Embryonic facial prominence (tissue), 1 donor: ENCODE measurements around the gene IMMP2L.
"Not testable (repeated sequence)": the region's sequence is repeated elsewhere in the genome, so short reads cannot be mapped to it uniquely, and the experiment has no call there.

ENCODE experiments used
- DNase-seq: peaks from one replicate; pipeline ENCODE4 v3.0.0-alpha.2; 2016; ENCODE audit errors: extremely low spot score

The IMMP2L gene

GRCh38 chr7:111561904-111562732 lies at the start of gene IMMP2L:
IMMP2L (minus strand) TSS chr7:111562492.
- peak; percentile 47 for DNase-seq

GRCh38 chr7:111609483-111610254 lies 47.4 kb upstream of the IMMP2L start:
- not testable (repeated sequence) for DNase-seq

- no peak for DNase-seq
These were observed 45.3 kb upstream of the IMMP2L start for GRCh38 chr7:111607621-111608020.

GRCh38 chr7:111605246-111605645 lies 43.0 kb upstream of the IMMP2L start:
- no peak for DNase-seq

GRCh38 chr7:111600091-111600490 lies 37.8 kb upstream of the IMMP2L start:
- no peak for DNase-seq

GRCh38 chr7:111595780-111596179 lies 33.5 kb upstream of the IMMP2L start:
- DNase-seq = no peak

- no peak for DNase-seq
These were observed 32.3 kb upstream of the IMMP2L start for GRCh38 chr7:111594602-111595001.

GRCh38 chr7:111593343-111593742 lies 31.1 kb upstream of the IMMP2L start:
- DNase-seq = no peak

GRCh38 chr7:111588065-111588433 lies 25.8 kb upstream of the IMMP2L start:
- DNase-seq = no peak

- no peak for DNase-seq
These were observed 25.2 kb upstream of the IMMP2L start for GRCh38 chr7:111587410-111588064.

- no peak for DNase-seq
These were observed 24.6 kb upstream of the IMMP2L start for GRCh38 chr7:111586711-111587409.

- not testable (repeated sequence) for DNase-seq
These were observed 19.6 kb upstream of the IMMP2L start for GRCh38 chr7:111581784-111582488.

- DNase-seq = not testable (repeated sequence)
These were observed 18.9 kb upstream of the IMMP2L start for GRCh38 chr7:111581207-111581606.

- no peak for DNase-seq
These were observed 16.5 kb upstream of the IMMP2L start for GRCh38 chr7:111578754-111579153.

- no peak for DNase-seq
These were observed 9.4 kb upstream of the IMMP2L start for GRCh38 chr7:111571720-111572119.

GRCh38 chr7:111568870-111569462 lies 6.7 kb upstream of the IMMP2L start:
- no peak for DNase-seq

GRCh38 chr7:111568419-111568818 lies 6.1 kb upstream of the IMMP2L start:
- DNase-seq = no peak

- DNase-seq = no peak
These were observed 1.8 kb upstream of the IMMP2L start for GRCh38 chr7:111564078-111564477.

- DNase-seq = no peak
These were observed 713 bp downstream of the IMMP2L start for GRCh38 chr7:111561654-111561903.

GRCh38 chr7:111560773-111561653 lies 1.3 kb downstream of the IMMP2L start:
- no peak for DNase-seq
